GM06990 (cell line): ENCODE results near the gene FAM53C.
A peak's percentile ranks its signal among the peaks of the same experiment; 100 is the strongest.

Source experiments
- DNase-seq: peaks from one replicate; pipeline ENCODE4 v3.0.0-alpha.2; 2011; ENCODE audit not compliant: insufficient read length; ENCODE audit errors: extremely low read depth
- H3K27me3 ChIP-seq: replicated peaks from 2 replicates; pipeline ENCODE4 v1.6.0; 2011; ENCODE audit warnings: low read length; ENCODE audit not compliant: control insufficient read depth, insufficient read depth
- H3K36me3 ChIP-seq: 2 replicates; pipeline ENCODE4 v1.5.1; 2011; ENCODE audit warnings: low read length; ENCODE audit not compliant: control insufficient read depth, insufficient read depth
- H3K4me3 ChIP-seq: replicated peaks from 2 replicates; pipeline ENCODE4 v1.5.1; 2011; ENCODE audit warnings: low read depth, mild to moderate bottlenecking, control low read depth, low read length
- CTCF ChIP-seq: IDR thresholded peaks from 2 replicates; pipeline ENCODE4 v1.5.1; 2011; ENCODE audit warnings: low read length, control low read depth, mild to moderate bottlenecking, inconsistent platforms; ENCODE audit not compliant: insufficient read depth, poor library complexity, severe bottlenecking

Gene FAM53C

DNA sequence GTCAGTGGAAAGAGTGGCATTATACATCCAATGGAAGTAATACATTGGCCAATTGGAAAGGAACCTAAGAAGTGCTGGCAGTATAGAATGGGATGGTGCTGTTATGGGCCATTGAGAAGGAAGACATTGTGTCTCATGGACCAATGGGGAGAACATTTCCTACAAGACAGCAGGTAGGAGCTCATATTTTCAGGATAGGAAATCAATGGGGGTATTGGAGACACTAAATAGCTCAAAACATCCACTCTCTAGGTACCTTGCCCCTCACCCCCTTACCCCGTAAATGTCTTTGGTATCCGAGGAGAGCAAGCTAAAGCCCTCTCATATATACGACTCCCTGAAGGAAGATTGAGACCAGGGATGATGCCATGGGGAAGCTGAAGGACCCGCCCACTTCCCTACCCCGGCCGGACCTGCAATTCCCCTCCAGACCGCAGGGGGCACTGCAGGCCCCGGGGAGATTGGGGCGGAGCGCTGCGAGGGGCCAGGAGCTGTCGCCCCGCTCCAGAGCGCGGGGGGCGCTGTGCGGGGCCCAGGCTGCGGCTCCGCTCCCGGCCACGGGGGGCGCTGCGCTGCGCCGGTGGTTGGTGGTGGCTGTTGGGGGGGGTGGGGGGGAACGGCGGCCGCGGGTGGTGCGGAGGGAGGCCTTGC, 14.1 kb downstream of the FAM53C start, which contains the start of gene KDM3B:
KDM3B (plus strand) TSS at position 615 of the 651 bp plus-strand sequence. CDS start 111 bp downstream, outside the sequence.
- peak; percentile 99 for TF ChIP-seq CTCF
- peak within 1 kb of the TSS; percentile 92 for H3K4me3 ChIP-seq
- DNase-seq = peak; percentile 92
- no peaks in the 10 kb centered on the region for H3K27me3 ChIP-seq
- peaks cover 10% of the 10 kb centered on the region for H3K36me3 ChIP-seq

DNA sequence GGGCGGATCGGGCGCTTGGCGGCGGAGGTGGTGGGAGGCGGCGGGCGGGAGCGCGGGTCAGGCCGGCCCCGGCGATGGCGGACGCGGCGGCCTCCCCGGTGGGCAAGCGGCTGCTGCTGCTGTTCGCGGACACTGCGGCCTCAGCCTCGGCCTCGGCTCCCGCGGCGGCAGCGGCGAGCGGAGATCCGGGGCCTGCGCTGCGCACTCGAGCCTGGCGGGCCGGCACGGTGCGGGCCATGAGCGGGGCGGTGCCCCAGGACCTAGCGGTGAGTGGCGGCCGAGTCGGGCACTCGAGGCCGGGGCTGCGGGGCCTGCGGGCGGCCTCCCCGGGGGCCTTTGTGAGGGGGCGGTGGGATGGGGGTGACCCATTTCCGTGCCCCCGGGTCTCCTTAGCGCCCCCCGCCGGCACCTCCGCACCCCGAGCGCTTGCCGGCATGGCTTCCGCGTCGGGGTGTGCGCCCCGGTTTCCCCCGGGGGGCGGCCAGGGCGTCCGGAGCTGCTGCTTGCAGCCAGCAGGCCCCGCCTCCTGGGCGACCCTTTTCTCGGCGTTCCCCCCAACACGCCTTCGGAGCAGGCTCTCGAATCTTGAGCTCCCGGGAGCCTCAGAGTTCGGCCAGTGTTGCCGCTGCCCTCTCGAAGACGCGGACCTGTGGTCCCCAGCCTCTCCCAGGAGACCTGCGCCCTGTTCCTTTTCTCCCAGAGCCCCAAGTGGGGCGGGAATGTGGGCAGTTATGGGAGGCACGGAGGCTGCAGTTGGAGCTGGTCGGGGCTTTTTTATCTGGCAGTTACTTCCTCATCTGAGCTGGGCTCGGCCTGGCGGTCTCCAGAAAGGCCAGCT, 14.9 kb downstream of the FAM53C start:
- DNase-seq = peak; percentile 83
- H3K36me3 ChIP-seq = peaks cover 4% of the 10 kb centered on the region

GRCh38 chr5:138353560-138354080, 15.6 kb downstream of the FAM53C start:
- H3K27me3 ChIP-seq = no peaks in the 10 kb centered on the region
- H3K4me3 ChIP-seq = peak overlapping the region; percentile 92
- DNase-seq = no peak
- no peak for TF ChIP-seq CTCF
- peaks cover 1% of the 10 kb centered on the region for H3K36me3 ChIP-seq

More for the DNA sequence above, 14.9 kb downstream of the FAM53C start:
- peak overlapping the region; percentile 92 for H3K4me3 ChIP-seq
- peak; percentile 41 for TF ChIP-seq CTCF
- H3K27me3 ChIP-seq = no peaks in the 10 kb centered on the region

- no peak for TF ChIP-seq CTCF
- no peaks in the 10 kb centered on the region; the same call in 1 of the 2 replicates for H3K36me3 ChIP-seq
- DNase-seq = no peak
- no peaks in the 10 kb centered on the region for H3K27me3 ChIP-seq
- peak overlapping the region; percentile 92 for H3K4me3 ChIP-seq
These were observed 16.3 kb downstream of the FAM53C start for GRCh38 chr5:138354387-138354786.

DNA sequence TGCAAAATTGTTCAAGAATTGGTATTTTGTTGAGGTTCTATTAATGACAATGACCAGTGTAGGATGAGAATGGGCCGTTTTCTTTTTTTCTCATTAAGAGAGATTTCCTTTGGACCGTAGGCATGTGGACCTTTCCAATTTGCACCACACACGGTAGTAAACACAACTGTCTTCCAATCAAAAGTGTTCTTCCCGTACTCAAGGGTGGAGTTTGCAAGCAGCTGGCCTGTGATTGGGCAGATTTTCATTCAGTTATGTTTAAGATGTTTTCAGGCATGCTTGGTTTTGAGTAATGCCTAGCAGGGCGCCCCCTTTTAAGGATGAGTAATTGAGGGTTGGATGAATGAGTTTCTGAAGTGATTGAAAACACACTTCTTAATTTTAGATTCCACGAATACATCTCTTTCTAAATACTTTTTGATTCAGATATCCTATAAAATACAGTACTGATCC, 16.9 kb downstream of the FAM53C start:
- H3K27me3 ChIP-seq = no peaks in the 10 kb centered on the region
- H3K4me3 ChIP-seq = peak overlapping the region; percentile 92; the same call in 1 of the 2 replicates
- no peaks in the 10 kb centered on the region; the same call in 1 of the 2 replicates for H3K36me3 ChIP-seq
- DNase-seq = peak; percentile 46
- peak; percentile 21 for TF ChIP-seq CTCF
